HG02852 (cell line): Measurements from ENCODE around the gene GRHPR.
"Not testable (repeated sequence)": the region's sequence is repeated elsewhere in the genome, so short reads cannot be mapped to it uniquely, and the experiment has no call there.

Experiments
- ATAC-seq: cut with Tn5 transposase; IDR thresholded peaks from one replicate; pipeline ENCODE4 v1.9.1; 2021; ENCODE audit warnings: mild to moderate bottlenecking, moderate library complexity; ENCODE audit not compliant: unreplicated experiment

The GRHPR gene

GRCh38 chr9:37444890-37445289 is 22.4 kb downstream of the GRHPR start:
- ATAC-seq, result no peak

GRCh38 chr9:37445832-37446231 is 23.3 kb downstream of the GRHPR start:
- no peak for ATAC-seq

GRCh38 chr9:37446401-37446800 is 23.9 kb downstream of the GRHPR start:
- no peak for ATAC-seq

- no peak for ATAC-seq
Observed at GRCh38 chr9:37447111-37447510, 24.6 kb downstream of the GRHPR start.

- ATAC-seq, result no peak
Observed at GRCh38 chr9:37449862-37450632, 27.6 kb downstream of the GRHPR start.

GRCh38 chr9:37451628-37452027 is 29.1 kb downstream of the GRHPR start:
- ATAC-seq, result no peak

- no peak for ATAC-seq
Observed at GRCh38 chr9:37452611-37453010, 30.1 kb downstream of the GRHPR start.

- no peak for ATAC-seq
Observed at GRCh38 chr9:37453827-37454226, 31.3 kb downstream of the GRHPR start.

GRCh38 chr9:37454238-37454637 is 31.7 kb downstream of the GRHPR start:
- no peak for ATAC-seq

- ATAC-seq, result no peak
Observed at GRCh38 chr9:37455884-37456647, 33.6 kb downstream of the GRHPR start.

- no peak for ATAC-seq
Observed at GRCh38 chr9:37456817-37457216, 34.3 kb downstream of the GRHPR start.

GRCh38 chr9:37464006-37464405 is 41.5 kb downstream of the GRHPR start:
- no peak for ATAC-seq

GRCh38 chr9:37464426-37465248 is 42.1 kb downstream of the GRHPR start:
- ATAC-seq, result peak; percentile 26

GRCh38 chr9:37465249-37466036 is 42.9 kb downstream of the GRHPR start, which contains the start of gene ZBTB5:
TSS of gene ZBTB5 (minus strand) at chr9:37465450. CDS start at chr9:37442551, 22,899 bp downstream.
- peak; percentile 80 for ATAC-seq

GRCh38 chr9:37466037-37466709 is 43.7 kb downstream of the GRHPR start:
- ATAC-seq, result peak; percentile 9

GRCh38 chr9:37467530-37467929 is 45.0 kb downstream of the GRHPR start:
- not testable (repeated sequence) for ATAC-seq

GRCh38 chr9:37468620-37469019 is 46.1 kb downstream of the GRHPR start:
- ATAC-seq, result no peak

GRCh38 chr9:37471942-37472684 is 49.6 kb downstream of the GRHPR start:
- no peak for ATAC-seq

- ATAC-seq, result not testable (repeated sequence)
Observed at GRCh38 chr9:37473982-37474381, 51.5 kb downstream of the GRHPR start.
